Upper lobe of right lung (tissue), 1 donor: ENCODE measurements around the gene MAN2B1. TPM values are rescaled to one million over a fixed set of nuclear protein-coding genes. Genes with fewer than 3 reads are reported as not detected.

Source experiments
- ATAC-seq: fragments of 200-7000 bp; cut with Tn5 transposase; one replicate; pipeline ENCODE4 v1.9.1; 2020; ENCODE audit warnings: mild to moderate bottlenecking, moderate library complexity
- DNase-seq: peaks from one replicate; pipeline ENCODE4 v3.0.0-alpha.2; 2020
- H3K27ac ChIP-seq: fragments of 200-600 bp; one replicate; pipeline ENCODE4 v1.8.0; 2022
- H3K27me3 ChIP-seq: fragments of 200-600 bp; one replicate; pipeline ENCODE4 v1.8.0; 2022; ENCODE audit warnings: mild to moderate bottlenecking
- H3K36me3 ChIP-seq: fragments of 200-600 bp; one replicate; pipeline ENCODE4 v1.8.0; 2022
- H3K4me1 ChIP-seq: fragments of 200-600 bp; one replicate; pipeline ENCODE4 v1.8.0; 2022
- H3K4me3 ChIP-seq: fragments of 200-600 bp; one replicate; pipeline ENCODE4 v1.8.0; 2022; ENCODE audit warnings: mild to moderate bottlenecking
- H3K9me3 ChIP-seq: fragments of 200-600 bp; one replicate; pipeline ENCODE4 v1.8.0; 2022
- CTCF ChIP-seq: fragments of 200-600 bp; IDR thresholded peaks from one replicate; pipeline ENCODE4 v1.8.0; 2022; ENCODE audit warnings: antibody characterized with exemption
- intact Hi-C: fragments of 100-400 bp; cut with DNase I; formaldehyde crosslinking; loops from one replicate; pipeline ENCODE4 v1.11.0; 2022
- total RNA-seq: library from RNA; stranded (reverse); fragmentation: NEBNext Ultra II Directional; extraction: Animal tissue kit (Norgen Biotek cat#: 25700); gene quantifications from one replicate; pipeline ENCODE4 v1.2.1, GENCODE V29; 2021
- donor health status: DM: no; HTN: yes; CAD: no; lungs with severe emphysema.

Gene MAN2B1
- total RNA-seq, 1 donor from 2014 or later = 174 TPM

- no peaks in the 10 kb centered on the region for H3K9me3 ChIP-seq
- intact Hi-C loops = no loop called here
- H3K36me3 ChIP-seq = peaks cover 91% of the 10 kb centered on the region
- DNase-seq = no peak
- no peaks in the 10 kb centered on the region for H3K4me1 ChIP-seq
- H3K4me3 ChIP-seq = no peak overlapping the region
- H3K27me3 ChIP-seq = no peaks in the 10 kb centered on the region
- TF ChIP-seq CTCF = no peak
- no peak for ATAC-seq
- no peak overlapping the region for H3K27ac ChIP-seq
These were observed 44.6 kb upstream of the MAN2B1 start for GRCh38 chr19:12711187-12711586.

- H3K36me3 ChIP-seq = peaks cover 94% of the 10 kb centered on the region
- no peak for TF ChIP-seq CTCF
- intact Hi-C loops = no loop called here
These were observed 42.1 kb upstream of the MAN2B1 start for GRCh38 chr19:12708641-12709040.

GRCh38 chr19:12706332-12706718 lies 39.8 kb upstream of the MAN2B1 start:
- Histone ChIP-seq H3K9me3 (no peaks in the 10 kb centered on the region), H3K27me3 (no peaks in the 10 kb centered on the region), H3K36me3 (peaks cover 98% of the 10 kb centered on the region), H3K4me1 (no peaks in the 10 kb centered on the region), H3K27ac (no peak overlapping the region), H3K4me3 (no peak overlapping the region)
- ATAC-seq (no peak), DNase-seq (no peak)
- no peak for TF ChIP-seq CTCF
- intact Hi-C loops = no loop called here

More at GRCh38 chr19:12708641-12709040, 42.1 kb upstream of the MAN2B1 start:
- Histone ChIP-seq H3K9me3 (no peaks in the 10 kb centered on the region), H3K4me1 (no peaks in the 10 kb centered on the region), H3K27me3 (no peaks in the 10 kb centered on the region), H3K4me3 (no peak overlapping the region), H3K27ac (no peak overlapping the region)
- ATAC-seq = no peak
- DNase-seq = no peak

- intact Hi-C loops = no loop called here
- no peak for TF ChIP-seq CTCF
- peaks cover 98% of the 10 kb centered on the region for H3K36me3 ChIP-seq
- H3K4me3 ChIP-seq = no peak overlapping the region
- ATAC-seq = no peak
- no peak for DNase-seq
- H3K9me3 ChIP-seq = no peaks in the 10 kb centered on the region
- H3K4me1 ChIP-seq = no peaks in the 10 kb centered on the region
- no peaks in the 10 kb centered on the region for H3K27me3 ChIP-seq
- no peak overlapping the region for H3K27ac ChIP-seq
These were observed 39.3 kb upstream of the MAN2B1 start for GRCh38 chr19:12705654-12706331.

GRCh38 chr19:12705169-12705568 lies 38.6 kb upstream of the MAN2B1 start:
- ATAC-seq (no peak), DNase-seq (no peak)
- Histone ChIP-seq H3K4me1 (no peaks in the 10 kb centered on the region), H3K27me3 (no peaks in the 10 kb centered on the region), H3K4me3 (no peak overlapping the region), H3K9me3 (no peaks in the 10 kb centered on the region), H3K36me3 (peaks cover 96% of the 10 kb centered on the region), H3K27ac (no peak overlapping the region)
- no peak for TF ChIP-seq CTCF
- intact Hi-C loops = no loop called here

GRCh38 chr19:12703046-12703445 lies 36.5 kb upstream of the MAN2B1 start:
- no peaks in the 10 kb centered on the region for H3K4me1 ChIP-seq
- H3K27me3 ChIP-seq = no peaks in the 10 kb centered on the region
- no peaks in the 10 kb centered on the region for H3K9me3 ChIP-seq
- H3K4me3 ChIP-seq = no peak overlapping the region
- peaks cover 83% of the 10 kb centered on the region for H3K36me3 ChIP-seq
- no peak overlapping the region for H3K27ac ChIP-seq
- intact Hi-C loops = no loop called here
- no peak for ATAC-seq
- no peak for DNase-seq
- TF ChIP-seq CTCF = no peak
